K562 (cell line): Measurements from ENCODE around the gene RNF145. TPM values are rescaled to one million over a fixed set of nuclear protein-coding genes. Genes with fewer than 3 reads are reported as not detected.

Experiments
- CEBPB ChIP-seq: fragments of 450-650 bp; IDR thresholded peaks from 2 replicates; pipeline ENCODE4 v1.6.1; 2016; ENCODE audit warnings: missing genetic modification characterization, missing compliant biosample characterization
- CXXC5 ChIP-seq: fragments of 250-450 bp; sonication (Bioruptor Pico); IDR thresholded peaks from 2 replicates; pipeline ENCODE4 v1.8.0; 2022; ENCODE audit warnings: inconsistent platforms, mild to moderate bottlenecking, moderate library complexity
- DPF2 ChIP-seq: fragments of 450-650 bp; IDR thresholded peaks from 2 replicates; pipeline ENCODE4 v1.6.1; 2016
- HNRNPLL ChIP-seq: fragments of 200-400 bp; formaldehyde crosslinking; IDR thresholded peaks from 2 replicates; pipeline ENCODE4 v1.6.1; 2017; ENCODE audit warnings: low read length, low read depth, mild to moderate bottlenecking; ENCODE audit not compliant: poor library complexity, severe bottlenecking
- LEF1 ChIP-seq: fragments of 450-650 bp; IDR thresholded peaks from 2 replicates; pipeline ENCODE4 v1.6.1; 2016; ENCODE audit warnings: mild to moderate bottlenecking
- MYC ChIP-seq, 2 experiments: fragments of 250-450 bp in 1 of 2; sonication (Bioruptor Pico) in 1 of 2; IDR thresholded peaks; 2 replicates each; pipeline versions ENCODE4 v1.5.1 to v1.6.1; 2012 to 2021; ENCODE audit warnings: low read depth in 2 of 2, borderline replicate concordance in 1 of 2, improper control_type of control experiment in 1 of 2, low read length in 1 of 2, mild to moderate bottlenecking in 1 of 2, moderate library complexity in 1 of 2
- NFE2 ChIP-seq: IDR thresholded peaks from 2 replicates; pipeline ENCODE4 v1.6.1; 2014; ENCODE audit warnings: antibody characterized with exemption, low read depth
- POLR2H ChIP-seq: IDR thresholded peaks from 2 replicates; pipeline ENCODE4 v1.6.1; 2016; ENCODE audit warnings: missing genetic modification characterization, low read depth, mild to moderate bottlenecking, control low read depth, missing compliant biosample characterization, moderate library complexity
- RBM39 ChIP-seq: fragments of 200-400 bp; formaldehyde crosslinking; optimal IDR thresholded peaks from 2 replicates; pipeline ENCODE3; 2018; ENCODE audit warnings: low read depth, low read length
- SPI1 ChIP-seq: IDR thresholded peaks from 2 replicates; pipeline ENCODE4 v1.6.1; 2011; ENCODE audit warnings: low read depth, low read length, control low read depth, borderline replicate concordance
- ZBED1 ChIP-seq: IDR thresholded peaks from 2 replicates; pipeline ENCODE4 v1.6.1; 2014
- ZNF253 ChIP-seq: fragments of 250-450 bp; sonication (Bioruptor Pico); conservative IDR thresholded peaks from 2 replicates; pipeline ENCODE4 v1.6.1; 2021; ENCODE audit warnings: mild to moderate bottlenecking
- polyA plus RNA-seq, 8 experiments: library from polyadenylated mRNA; depleted of rRNA in 4 of 8; stranded (reverse) in 5 of 8; unstranded in 3 of 8; fragments of >200 nt; fragmentation: Nextera tagmentation in 2 of 8; fragmentation: Illumina TruSeq in 1 of 8; extraction: Ambion mirVana in 2 of 8; extraction: Trizol in 1 of 8; gene quantifications; 2 replicates each; pipeline versions ENCODE4 v1.2.1 to v1.2.3, GENCODE V29; 2011 to 2014; ENCODE audit warnings: inconsistent platforms in 1 of 8, missing spikeins in 1 of 8
- total RNA-seq, 7 experiments: library from RNA; depleted of rRNA in 6 of 7; stranded (reverse); fragments of >200 nt in 6 of 7; fragmentation: Illumina TruSeq in 2 of 7; extraction: Trizol in 2 of 7; gene quantifications; 2 replicates each; pipeline versions ENCODE4 v1.2.1 to v1.2.3, GENCODE V29; 2011 to 2021; ENCODE audit warnings: low replicate concordance in 1 of 7
- TF ChIP-seq, protein P1 (sequence below): fragments of 450-650 bp; IDR thresholded peaks from 2 replicates; pipeline ENCODE4 v1.6.1; 2016; ENCODE audit warnings: mild to moderate bottlenecking, moderate library complexity
- TF ChIP-seq, protein P2 (sequence below): fragments of 450-650 bp; formaldehyde crosslinking; IDR thresholded peaks from 2 replicates; pipeline ENCODE4 v1.4.0; 2022; ENCODE audit warnings: mild to moderate bottlenecking, moderate library complexity

RNF145 gene
- total and polyA plus RNA-seq, 9 of the 15 experiments (the other 6 are each of a cell fraction or from before 2014, with no cell fraction given), result 13.6 to 40.7 (median 25.4) TPM

DNA sequence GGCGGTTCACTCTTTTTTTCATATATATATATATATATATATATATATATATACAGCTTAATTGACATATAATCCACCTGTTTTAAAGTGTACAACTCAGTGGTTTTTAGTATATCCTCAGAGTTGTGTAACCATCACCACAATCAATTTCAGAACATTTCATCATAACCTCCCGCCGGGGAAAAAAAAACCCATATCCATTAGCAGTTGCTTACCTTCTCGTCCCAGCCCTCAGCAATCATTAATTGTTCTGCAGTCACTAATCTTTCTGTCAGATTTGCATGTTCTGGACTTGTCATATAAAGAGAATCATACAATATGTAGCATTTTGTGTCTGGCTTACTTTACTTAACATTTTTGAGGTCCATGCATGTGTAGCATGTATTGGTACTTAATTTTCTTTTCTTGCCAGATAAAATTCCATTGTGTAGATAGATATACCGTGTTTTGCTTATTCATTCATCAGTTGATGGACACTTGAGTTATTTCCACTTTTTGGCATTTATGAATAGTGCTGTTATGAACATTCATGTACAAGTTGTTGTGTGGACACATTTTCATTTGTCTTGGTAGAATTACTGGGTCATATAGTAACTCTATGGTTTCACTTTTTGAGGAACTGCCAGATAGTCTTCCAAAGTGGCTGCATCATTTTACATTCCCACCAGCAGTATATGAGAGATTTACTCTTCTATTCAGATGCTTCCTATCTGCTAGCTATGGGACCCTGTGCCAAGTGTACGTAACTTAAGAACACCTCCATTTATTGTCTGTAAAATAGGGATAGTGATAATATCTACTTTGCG, 3.5 kb upstream of the RNF145 start (continued):
- TF ChIP-seq, protein P1, sequence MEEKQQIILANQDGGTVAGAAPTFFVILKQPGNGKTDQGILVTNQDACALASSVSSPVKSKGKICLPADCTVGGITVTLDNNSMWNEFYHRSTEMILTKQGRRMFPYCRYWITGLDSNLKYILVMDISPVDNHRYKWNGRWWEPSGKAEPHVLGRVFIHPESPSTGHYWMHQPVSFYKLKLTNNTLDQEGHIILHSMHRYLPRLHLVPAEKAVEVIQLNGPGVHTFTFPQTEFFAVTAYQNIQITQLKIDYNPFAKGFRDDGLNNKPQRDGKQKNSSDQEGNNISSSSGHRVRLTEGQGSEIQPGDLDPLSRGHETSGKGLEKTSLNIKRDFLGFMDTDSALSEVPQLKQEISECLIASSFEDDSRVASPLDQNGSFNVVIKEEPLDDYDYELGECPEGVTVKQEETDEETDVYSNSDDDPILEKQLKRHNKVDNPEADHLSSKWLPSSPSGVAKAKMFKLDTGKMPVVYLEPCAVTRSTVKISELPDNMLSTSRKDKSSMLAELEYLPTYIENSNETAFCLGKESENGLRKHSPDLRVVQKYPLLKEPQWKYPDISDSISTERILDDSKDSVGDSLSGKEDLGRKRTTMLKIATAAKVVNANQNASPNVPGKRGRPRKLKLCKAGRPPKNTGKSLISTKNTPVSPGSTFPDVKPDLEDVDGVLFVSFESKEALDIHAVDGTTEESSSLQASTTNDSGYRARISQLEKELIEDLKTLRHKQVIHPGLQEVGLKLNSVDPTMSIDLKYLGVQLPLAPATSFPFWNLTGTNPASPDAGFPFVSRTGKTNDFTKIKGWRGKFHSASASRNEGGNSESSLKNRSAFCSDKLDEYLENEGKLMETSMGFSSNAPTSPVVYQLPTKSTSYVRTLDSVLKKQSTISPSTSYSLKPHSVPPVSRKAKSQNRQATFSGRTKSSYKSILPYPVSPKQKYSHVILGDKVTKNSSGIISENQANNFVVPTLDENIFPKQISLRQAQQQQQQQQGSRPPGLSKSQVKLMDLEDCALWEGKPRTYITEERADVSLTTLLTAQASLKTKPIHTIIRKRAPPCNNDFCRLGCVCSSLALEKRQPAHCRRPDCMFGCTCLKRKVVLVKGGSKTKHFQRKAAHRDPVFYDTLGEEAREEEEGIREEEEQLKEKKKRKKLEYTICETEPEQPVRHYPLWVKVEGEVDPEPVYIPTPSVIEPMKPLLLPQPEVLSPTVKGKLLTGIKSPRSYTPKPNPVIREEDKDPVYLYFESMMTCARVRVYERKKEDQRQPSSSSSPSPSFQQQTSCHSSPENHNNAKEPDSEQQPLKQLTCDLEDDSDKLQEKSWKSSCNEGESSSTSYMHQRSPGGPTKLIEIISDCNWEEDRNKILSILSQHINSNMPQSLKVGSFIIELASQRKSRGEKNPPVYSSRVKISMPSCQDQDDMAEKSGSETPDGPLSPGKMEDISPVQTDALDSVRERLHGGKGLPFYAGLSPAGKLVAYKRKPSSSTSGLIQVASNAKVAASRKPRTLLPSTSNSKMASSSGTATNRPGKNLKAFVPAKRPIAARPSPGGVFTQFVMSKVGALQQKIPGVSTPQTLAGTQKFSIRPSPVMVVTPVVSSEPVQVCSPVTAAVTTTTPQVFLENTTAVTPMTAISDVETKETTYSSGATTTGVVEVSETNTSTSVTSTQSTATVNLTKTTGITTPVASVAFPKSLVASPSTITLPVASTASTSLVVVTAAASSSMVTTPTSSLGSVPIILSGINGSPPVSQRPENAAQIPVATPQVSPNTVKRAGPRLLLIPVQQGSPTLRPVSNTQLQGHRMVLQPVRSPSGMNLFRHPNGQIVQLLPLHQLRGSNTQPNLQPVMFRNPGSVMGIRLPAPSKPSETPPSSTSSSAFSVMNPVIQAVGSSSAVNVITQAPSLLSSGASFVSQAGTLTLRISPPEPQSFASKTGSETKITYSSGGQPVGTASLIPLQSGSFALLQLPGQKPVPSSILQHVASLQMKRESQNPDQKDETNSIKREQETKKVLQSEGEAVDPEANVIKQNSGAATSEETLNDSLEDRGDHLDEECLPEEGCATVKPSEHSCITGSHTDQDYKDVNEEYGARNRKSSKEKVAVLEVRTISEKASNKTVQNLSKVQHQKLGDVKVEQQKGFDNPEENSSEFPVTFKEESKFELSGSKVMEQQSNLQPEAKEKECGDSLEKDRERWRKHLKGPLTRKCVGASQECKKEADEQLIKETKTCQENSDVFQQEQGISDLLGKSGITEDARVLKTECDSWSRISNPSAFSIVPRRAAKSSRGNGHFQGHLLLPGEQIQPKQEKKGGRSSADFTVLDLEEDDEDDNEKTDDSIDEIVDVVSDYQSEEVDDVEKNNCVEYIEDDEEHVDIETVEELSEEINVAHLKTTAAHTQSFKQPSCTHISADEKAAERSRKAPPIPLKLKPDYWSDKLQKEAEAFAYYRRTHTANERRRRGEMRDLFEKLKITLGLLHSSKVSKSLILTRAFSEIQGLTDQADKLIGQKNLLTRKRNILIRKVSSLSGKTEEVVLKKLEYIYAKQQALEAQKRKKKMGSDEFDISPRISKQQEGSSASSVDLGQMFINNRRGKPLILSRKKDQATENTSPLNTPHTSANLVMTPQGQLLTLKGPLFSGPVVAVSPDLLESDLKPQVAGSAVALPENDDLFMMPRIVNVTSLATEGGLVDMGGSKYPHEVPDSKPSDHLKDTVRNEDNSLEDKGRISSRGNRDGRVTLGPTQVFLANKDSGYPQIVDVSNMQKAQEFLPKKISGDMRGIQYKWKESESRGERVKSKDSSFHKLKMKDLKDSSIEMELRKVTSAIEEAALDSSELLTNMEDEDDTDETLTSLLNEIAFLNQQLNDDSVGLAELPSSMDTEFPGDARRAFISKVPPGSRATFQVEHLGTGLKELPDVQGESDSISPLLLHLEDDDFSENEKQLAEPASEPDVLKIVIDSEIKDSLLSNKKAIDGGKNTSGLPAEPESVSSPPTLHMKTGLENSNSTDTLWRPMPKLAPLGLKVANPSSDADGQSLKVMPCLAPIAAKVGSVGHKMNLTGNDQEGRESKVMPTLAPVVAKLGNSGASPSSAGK, result peak; percentile 14; the same call in 1 of the 2 replicates
- TF ChIP-seq CXXC5 (no peak), HNRNPLL (no peak), DPF2 (0 out of 2 replicates have a peak, but pooled peaks have one; percentile 25), NFE2 (0 out of 2 replicates have a peak, but pooled peaks have one; percentile 12), LEF1 (peak; percentile 17; the same call in 1 of the 2 replicates), RBM39 (no peak), POLR2H (tag) (peak; percentile 52; the same call in 1 of the 2 replicates), CEBPB (tag) (peak; percentile 37; the same call in 1 of the 2 replicates), MYC (IDR thresholded peaks at IDR 0.05; ENCODE audit: low read depth, low read length) (peak; percentile 37; the same call in 1 of the 2 replicates), MYC (CRISPR knock-in tag; IDR thresholded peaks at IDR 0.05; ENCODE audit: borderline replicate concordance, low read depth) (no peak), SPI1 (peak; percentile 61; the same call in 1 of the 2 replicates), ZBED1 (no peak), ZNF253 (CRISPR knock-in tag) (no peak)
- TF ChIP-seq, protein P2, sequence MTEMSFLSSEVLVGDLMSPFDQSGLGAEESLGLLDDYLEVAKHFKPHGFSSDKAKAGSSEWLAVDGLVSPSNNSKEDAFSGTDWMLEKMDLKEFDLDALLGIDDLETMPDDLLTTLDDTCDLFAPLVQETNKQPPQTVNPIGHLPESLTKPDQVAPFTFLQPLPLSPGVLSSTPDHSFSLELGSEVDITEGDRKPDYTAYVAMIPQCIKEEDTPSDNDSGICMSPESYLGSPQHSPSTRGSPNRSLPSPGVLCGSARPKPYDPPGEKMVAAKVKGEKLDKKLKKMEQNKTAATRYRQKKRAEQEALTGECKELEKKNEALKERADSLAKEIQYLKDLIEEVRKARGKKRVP, result peak; percentile 76
